NCI-H2081 (cell line): ENCODE measurements around the gene RUFY4.
"Not testable (repeated sequence)": the region's sequence is repeated elsewhere in the genome, so short reads cannot be mapped to it uniquely, and the experiment has no call there.

Experiments used
- DNase-seq, 2 experiments: peaks; one replicate each; lab custom pipeline; 2025; lab: John Stamatoyannopoulos, UW

Gene RUFY4

DNA sequence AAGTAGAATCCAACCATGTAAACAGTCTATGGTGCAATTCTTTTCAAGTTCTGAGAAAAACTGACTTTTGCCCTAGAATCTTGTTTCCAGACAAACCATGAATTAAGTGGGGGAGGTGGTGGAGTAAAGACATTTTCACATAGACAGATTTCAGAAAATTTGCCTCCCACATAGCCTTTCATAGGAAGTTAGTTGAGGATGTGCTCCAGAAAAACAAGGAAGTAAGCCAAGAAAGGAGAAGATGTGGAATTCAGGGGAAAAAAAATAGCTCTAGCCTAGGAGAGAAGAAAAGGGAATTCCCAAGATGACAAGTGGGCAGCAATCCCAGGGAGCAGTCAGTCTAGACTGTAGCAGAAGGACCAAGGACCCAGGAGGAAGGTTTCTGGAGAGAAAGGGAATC, 17.4 kb downstream of the RUFY4 start:
- DNase-seq: no peak

DNA sequence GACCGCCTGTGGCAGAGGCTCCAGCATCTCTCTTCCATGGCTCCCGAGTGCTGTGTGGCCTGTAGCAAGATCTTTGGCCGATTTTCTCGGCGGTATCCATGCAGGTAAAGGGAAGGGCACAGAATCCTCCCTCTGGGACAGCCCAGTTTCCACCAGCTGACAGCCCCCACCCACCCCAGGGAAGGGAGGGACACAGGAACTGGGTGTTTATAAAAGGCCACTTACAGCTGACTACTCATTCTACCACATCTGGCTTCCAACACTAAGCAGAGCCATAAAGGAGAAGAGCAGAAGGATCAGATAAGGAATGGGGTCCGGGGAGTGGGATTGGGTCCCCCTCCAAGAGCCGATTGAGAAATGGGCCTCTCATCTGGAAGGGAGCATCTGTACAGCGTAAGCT, 20.2 kb downstream of the RUFY4 start:
- no peak for DNase-seq

DNA sequence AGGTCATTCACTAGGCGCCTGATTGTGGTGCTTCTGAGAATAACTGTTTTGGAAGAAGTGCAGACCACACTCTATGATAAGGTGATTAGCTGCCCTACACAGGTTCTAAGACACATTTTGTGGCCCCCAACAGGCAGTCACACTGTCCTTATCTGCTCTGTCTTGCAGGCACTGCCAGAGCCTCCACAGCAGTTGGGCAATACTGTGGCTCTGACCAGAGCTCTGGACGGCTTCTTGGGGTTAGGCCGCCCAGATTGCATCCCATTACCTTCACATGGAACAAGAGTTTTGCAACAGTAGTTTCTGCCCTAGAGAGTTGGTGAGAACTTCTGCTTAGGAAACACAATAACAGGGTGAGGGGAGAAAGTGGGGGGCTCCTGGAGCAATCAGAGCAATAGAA, 22.7 kb downstream of the RUFY4 start:
- no peak for DNase-seq

DNA sequence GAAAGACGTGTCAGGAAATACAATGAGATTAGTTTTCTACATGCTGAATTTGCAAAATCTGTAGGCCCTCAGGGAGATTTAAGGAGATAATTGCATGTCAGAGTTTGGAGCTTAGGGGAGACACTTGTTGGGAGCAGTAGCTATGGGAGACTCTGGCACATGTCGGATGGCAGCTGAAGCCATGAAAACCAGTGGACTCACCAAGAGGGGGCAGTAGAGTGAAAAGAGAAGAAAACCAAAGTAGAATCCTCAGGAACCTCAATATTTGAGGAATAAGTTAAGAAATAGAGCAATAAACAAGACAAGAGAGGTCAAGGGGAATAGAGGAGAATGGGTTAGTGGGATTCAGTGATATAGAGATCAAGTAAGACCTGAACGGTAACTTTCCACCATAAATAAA, 24.8 kb downstream of the RUFY4 start:
- no peak for DNase-seq

DNA sequence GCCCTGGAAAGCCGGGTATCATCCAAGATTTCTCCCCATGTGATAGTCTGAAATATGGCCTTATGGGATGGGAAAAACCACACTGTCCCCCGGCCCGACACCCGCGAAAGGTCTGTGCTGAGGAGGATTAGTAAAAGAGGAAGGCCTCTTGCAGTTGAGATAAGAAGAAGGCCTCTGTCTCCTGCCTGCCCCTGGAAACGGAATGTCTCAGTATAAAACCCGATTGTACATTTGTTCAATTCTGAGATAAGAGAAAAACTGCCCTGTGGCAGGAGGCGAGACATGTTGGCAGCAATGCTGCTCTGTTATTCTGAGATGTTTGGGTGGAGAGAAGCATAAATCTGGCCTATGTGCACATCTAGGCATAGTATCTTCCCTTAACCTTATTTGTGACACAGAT, 26.8 kb downstream of the RUFY4 start:
- no peak for DNase-seq

DNA sequence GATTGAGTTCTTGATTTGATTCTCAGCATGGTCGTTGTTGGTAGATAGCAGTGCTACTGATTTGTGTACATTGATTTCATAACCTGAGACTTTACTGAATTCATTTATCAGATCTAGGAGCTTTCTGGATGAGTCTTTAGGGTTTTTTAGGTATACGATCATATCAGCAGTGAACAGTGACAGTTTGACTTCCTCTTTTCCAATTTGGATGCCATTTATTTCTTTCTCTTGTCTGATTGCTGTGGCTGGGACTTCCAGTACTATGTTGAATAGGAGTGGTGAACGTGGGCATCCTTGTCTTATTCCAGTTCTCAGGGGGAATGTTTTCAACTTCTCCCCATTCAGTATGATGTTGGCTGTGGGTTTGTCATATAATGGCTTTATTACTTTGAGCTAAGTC, 28.9 kb downstream of the RUFY4 start:
- DNase-seq: no peak

DNA sequence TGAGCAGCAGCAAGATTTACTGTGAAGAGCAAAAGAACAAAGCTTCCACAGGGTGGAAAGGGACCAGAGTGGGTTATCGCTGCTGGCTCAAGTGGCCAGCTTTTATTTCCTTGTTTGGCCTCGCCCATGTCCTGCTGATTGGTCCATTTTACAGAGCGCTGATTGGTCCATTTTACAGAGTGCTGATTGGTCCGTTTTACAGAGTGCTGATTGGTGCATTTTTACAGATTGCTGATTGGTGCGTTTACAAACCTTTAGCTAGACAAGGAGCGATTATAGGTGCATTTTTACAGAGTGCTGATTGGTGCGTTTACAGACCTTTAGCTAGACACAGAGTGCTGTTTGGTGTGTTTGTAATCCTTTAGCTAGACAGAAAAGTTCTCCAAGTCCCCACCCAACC, 39.8 kb downstream of the RUFY4 start:
- not testable (repeated sequence) for DNase-seq

DNA sequence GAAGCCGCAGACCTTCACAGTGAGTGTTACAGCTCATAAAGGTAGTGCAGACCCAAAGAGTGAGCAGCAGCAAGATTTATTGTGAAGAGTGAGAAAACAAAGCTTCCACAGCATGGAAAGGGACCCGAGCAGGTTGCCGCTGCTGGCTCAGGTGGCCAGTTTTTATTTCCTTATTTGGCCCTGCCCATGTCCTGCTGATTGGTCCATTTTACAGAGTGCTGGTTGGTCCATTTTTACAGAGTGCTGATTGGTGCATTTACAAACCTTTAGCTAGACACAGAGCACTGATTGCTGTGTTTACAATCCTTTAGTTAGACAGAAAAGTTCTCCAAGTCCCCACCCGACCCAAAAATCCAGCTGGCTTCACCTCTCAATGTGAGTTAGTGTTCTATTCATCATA, 52.7 kb downstream of the RUFY4 start:
- not testable (repeated sequence) for DNase-seq

DNA sequence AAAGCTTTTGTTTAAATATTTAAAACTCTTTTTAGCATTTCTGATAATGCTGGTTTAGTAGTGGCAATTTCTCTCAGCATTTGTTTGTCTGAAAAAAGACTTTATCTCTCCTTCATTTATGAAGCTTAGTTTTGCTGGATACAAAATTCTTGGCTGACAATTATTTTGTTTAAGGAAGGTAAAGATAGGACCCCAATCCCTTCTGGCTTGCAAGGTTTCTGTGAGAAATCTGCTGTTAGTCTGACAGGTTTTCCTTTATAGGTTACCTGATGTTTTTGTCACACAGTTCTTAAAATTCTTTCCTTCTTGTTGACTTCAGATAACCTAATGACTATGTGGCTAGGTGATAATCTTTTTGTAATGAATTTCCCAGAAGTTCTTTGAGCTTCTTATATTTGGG, 53.2 kb downstream of the RUFY4 start:
- DNase-seq: not testable (repeated sequence)

DNA sequence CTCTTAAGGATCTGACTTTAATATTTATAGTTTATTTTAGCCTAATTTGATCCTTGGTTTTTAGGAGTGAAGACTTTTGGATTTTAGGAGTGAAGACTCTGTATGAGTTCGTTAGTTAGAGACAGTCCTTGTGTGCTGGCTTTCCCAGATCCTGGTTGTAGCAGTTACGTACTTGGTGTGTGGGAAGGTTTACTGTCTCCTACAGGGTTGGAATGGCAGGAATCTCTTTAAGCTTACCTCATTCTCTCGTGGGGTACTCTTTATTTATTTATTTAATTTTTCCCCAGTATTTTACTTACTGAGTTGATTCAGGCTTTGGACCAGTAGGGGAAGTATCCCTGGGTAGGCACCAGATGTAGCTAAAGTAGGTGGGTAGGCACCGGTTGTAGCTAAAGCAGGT, 54.9 kb downstream of the RUFY4 start:
- no peak for DNase-seq

DNA sequence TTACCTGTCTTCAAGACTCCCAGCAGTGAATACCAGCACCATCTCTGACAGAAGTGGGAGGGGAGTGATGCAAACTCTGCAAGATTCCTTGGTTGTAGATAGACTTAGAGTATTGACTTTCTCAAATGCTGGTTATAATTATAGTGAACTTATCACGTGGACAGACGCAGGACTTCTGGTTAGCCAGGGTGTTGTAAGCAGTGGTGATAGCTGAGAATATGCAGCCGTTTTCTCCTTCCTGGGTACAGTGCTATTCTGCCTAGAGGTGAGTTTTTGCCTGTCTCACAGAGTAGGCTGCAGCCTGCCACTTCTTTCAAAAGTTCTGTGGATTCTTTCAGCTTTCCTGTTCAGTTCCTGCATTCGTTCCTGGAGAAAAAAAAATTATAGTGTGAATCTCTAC, 56.0 kb downstream of the RUFY4 start:
- DNase-seq: no peak

DNA sequence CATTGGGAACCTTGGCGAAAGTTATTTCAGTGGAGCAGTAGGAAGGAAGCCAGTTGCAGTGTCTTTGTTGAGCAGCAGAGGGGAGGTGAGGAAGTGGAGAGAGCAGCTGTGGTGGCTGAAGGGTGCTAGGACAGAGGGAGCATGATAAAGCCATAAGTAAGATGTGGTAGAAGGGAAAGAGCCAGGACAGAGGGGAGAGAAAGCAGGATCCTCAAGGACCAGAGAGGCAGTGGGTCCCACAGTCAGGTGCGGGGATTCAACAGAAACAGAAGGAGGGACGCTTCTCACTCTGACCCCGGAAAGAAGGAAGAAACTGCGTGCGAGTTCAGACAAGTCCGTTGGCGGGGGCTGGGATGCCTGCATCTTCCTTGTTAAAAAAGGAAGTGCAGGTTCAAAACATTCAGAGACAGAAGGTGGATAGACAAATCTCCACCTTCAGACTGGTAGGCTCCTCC, 56.6 kb downstream of the RUFY4 start, which contains the start of gene CXCR2:
CXCR2 (plus strand) TSS at position 403 of the 455 bp plus-strand sequence. CDS start 8,774 bp downstream, outside the sequence.
- no peak for DNase-seq

DNA sequence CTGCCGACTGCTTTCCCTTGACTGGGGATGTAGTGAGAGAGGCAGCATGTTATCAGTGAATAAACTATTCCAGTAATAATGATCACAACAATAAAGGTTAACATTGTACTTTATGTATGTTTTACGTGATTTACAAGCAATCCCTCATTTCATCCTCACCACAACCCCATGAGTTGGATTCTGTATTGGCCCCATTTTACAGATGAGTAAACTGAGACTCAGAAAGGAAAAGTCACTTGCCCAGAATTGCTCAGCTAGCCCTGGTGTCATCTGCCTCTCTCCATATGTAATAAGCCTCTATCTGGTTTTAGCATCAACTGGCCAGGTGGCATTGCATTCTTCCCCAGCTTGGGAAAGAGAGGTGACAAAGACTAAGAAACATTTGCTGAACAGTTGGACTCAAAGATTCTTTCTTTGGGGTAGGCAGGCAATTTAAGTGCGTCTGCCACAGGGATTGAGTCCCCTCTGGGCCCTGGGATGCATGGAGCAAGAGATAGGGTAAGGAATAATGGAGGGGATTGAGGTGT, 58.9 kb downstream of the RUFY4 start:
- DNase-seq: no peak

DNA sequence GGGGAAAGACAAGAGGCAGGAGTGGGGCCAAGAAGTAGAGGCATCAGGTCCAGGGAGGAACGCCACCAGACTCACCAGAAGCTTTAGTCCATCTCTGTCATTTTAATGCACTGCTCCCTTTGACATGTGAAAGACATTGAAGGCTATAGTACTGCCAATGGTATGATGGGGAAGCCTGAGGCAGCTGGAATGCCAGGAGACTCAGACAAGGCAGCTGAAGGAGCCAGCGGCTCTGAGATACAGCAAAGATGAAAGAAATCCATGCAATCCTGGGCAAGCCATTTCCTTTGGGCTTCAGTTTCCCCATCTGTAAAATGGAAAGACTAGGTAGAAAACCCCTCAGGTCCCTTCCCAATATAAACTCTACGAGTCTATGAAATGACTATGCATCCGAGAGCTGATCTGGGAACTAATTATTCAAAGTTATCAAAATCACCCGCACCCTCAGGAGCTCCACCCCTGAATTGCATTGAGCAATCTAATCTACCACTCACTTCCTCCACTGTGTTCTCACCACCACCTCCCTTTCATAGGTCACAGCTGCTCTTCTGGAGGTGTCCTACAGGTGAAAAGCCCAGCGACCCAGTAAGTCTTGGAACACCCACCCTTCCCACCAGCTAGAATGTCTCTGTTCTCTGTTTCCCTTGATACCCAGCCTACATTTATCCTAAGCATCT, 59.9 kb downstream of the RUFY4 start:
- no peak for DNase-seq

DNA sequence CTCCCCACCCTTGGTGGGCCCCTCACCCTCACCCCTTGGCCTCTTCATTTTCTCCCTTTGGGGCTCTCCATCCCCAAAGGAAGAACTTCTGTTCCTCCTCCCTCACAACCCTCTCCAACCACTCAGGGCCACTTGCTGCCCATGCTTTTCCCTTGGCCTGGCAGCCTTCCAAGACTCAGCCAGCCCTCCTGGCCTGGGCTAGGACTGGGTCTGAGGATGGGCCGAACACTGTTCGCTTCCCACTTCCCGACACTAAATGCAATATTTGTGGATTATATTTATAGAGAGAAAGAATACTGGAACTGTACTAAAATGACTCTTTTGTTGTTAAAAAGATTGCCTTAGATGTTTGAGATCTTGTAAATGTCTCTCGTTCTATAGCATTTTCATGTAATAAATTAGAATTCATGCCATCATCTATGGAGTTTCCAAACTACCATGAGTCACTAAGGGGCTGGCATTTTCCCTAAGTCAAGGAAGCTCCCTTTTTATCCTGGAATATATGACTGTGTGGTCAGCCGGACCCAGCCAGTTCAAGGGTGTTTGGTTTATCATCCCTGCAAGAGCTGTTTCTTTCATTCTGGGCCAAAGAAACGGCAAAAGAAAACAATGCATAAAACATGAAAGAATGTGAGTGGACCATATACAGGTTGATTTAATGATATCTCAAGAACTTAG, 60.5 kb downstream of the RUFY4 start:
- no peak for DNase-seq

DNA sequence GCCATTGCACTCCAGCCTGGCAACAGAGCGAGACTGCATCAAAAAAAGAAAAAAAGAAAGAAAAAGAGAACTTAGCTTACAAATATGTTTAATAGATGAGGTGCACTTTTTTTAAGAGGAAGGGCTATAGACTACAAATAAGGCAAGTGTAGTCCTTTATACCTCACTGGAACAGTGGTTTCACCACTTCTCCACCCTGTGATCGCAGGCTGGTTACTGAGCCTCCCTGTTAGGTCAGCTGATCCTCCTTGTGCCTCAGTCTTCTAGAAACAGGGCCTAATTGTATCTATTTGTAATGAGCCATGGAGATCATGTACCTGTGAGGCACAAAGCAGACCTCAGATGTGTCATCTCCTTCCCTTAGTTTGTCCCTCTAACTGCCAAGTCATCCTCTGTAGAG, 61.3 kb downstream of the RUFY4 start:
- DNase-seq: no peak

DNA sequence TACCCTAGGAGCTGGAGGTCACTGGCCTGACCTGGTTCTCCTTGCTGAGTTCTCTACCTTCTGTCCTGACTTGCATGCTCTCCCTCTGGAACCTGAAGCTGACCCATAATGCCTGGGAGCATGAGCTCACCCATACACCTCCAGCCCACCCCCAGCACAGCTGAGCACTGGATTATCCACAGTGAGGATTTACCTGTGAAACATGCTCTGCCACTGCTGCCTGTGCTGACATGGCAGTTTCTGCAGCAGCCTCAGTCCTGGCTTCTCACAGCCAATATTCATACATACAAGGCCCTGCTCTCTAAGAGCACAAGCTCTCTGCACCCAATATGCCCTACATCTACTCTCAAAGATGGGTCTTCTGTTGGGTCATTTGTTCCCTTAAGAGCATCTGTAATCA, 61.8 kb downstream of the RUFY4 start:
- no peak for DNase-seq

DNA sequence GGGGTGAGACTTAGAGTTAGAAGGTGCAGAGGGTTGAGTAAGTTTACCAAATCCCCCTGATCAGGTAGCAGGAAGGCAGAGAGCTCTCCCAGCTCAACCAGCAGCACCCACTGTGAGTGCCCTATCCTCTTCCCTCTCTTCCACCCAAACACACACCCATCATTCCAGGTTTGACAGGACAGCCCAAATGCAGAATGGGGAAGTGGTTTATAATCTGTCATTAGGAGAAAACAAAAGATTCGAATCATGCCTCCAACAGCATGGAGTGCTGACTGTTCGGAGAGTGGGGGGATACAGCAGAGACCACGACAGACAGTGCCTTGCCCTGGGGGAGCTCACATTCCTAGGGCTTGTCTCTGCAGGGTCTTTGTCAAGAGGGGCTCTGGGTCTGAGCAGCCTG, 68.5 kb downstream of the RUFY4 start:
- DNase-seq: no peak

DNA sequence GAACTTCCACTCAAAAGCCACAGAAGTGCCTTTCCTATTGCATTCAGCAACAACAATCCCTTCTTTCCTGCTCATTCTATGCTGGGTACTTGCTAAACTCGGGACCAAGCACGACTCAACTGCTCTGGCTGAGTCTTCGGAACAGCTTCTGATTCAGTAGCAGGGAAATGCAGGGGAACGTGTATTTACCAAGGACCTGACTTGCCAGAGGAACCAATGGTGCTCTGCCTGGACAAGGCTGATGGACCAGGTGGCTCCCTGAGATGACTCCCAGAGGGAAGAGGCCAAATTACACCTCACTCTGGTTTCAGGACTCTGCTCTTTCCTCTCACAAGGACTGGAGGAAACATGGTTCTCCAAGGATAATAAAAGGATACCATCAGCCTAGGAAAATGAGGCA, 69.0 kb downstream of the RUFY4 start:
- DNase-seq: no peak
